HepG2 (cell line): ENCODE measurements around the gene METRNL. TPM values are rescaled to one million over a fixed set of nuclear protein-coding genes. Genes with fewer than 3 reads are reported as not detected.
A peak's percentile ranks its signal among the peaks of the same experiment; 100 is the strongest.
"Not testable (repeated sequence)": the region's sequence is repeated elsewhere in the genome, so short reads cannot be mapped to it uniquely, and the experiment has no call there.

ENCODE experiments used
- ATAC-seq: fragments of 200-7000 bp; cut with Tn5 transposase; 3 replicates; pipeline ENCODE4 v1.9.1; 2020; ENCODE audit warnings: mild to moderate bottlenecking, moderate library complexity
- BruUV-seq: library from RNA; stranded (reverse); fragments of 400-500 nt; replicated peaks from 2 replicates; lab custom pipeline; 2021; lab: Mats Ljungman, UMichigan
- CTCF ChIA-PET: fragments of 300-600 bp; formaldehyde crosslinking; extraction: SDS; loops from one replicate; lab custom pipeline; 2021; ENCODE audit warnings: low total read pairs, inconsistent platforms, low intra/inter-chr PET ratio; lab: Yijun Ruan, JAX
- POLR2A ChIA-PET: fragments of 350-600 bp; sonication (Branson Sonifier 250); formaldehyde crosslinking; loops from one replicate; lab custom pipeline; 2020; ENCODE audit warnings: antibody characterized with exemption, inconsistent platforms; lab: Yijun Ruan, JAX
- DNase-seq: peaks from one replicate; pipeline ENCODE4 v3.0.0-alpha.2; 2015; ENCODE audit warnings: low spot score
- FAIRE-seq: peaks from 3 replicates; lab custom pipeline; 2011; peaks lifted over from hg19 to GRCh38; lab: Jason Lieb, UNC
- H2AFZ ChIP-seq: one replicate; pipeline ENCODE4 v1.6.1; 2011; ENCODE audit warnings: low read length, inconsistent platforms
- H3K27ac ChIP-seq: fragments of 300-600 bp; 3 replicates; pipeline ENCODE4 v1.8.0; 2011; ENCODE audit warnings: mixed run types, mild to moderate bottlenecking, mixed read lengths, low read length, inconsistent platforms; ENCODE audit not compliant: insufficient read depth; ENCODE audit errors: extremely low read length
- H3K27me3 ChIP-seq, 2 experiments: fragments of 200-600 bp in 1 of 2; 2 replicates in 1 of 2; 3 replicates in 1 of 2; pipeline versions ENCODE4 v1.6.0 to v1.8.0; 2011; ENCODE audit warnings: low read length in 2 of 2, mild to moderate bottlenecking in 2 of 2, moderate library complexity in 2 of 2, inconsistent platforms in 1 of 2; ENCODE audit not compliant: insufficient read depth in 2 of 2, control insufficient read depth in 1 of 2
- H3K36me3 ChIP-seq, 2 experiments: fragments of 200-600 bp in 1 of 2; replicated peaks in 1 of 2; 2 replicates in 1 of 2; 3 replicates in 1 of 2; pipeline versions ENCODE4 v1.5.1 to v1.8.0; 2011; ENCODE audit warnings: low read length in 2 of 2, inconsistent platforms in 1 of 2; ENCODE audit not compliant: insufficient read depth in 2 of 2, control insufficient read depth in 1 of 2
- H3K4me1 ChIP-seq: 2 replicates; pipeline ENCODE4 v1.5.1; 2012; ENCODE audit warnings: low read length, inconsistent platforms; ENCODE audit not compliant: insufficient read depth
- H3K4me2 ChIP-seq: 2 replicates; pipeline ENCODE4 v1.6.0; 2011; ENCODE audit warnings: low read depth, low read length, inconsistent platforms
- H3K4me3 ChIP-seq, 3 experiments: fragments of 200-600 bp in 1 of 3; sonication (generic), shearing (Covaris generic) in 1 of 3; replicated peaks in 1 of 3; 2 replicates each; pipeline ENCODE4 v1.5.1; 2011 to 2016; ENCODE audit warnings: low read length in 3 of 3, inconsistent platforms in 2 of 3, low read depth in 2 of 3, mild to moderate bottlenecking in 2 of 3, control low read depth in 1 of 3, mixed read lengths in 1 of 3; ENCODE audit not compliant: insufficient read depth in 1 of 3
- H3K79me2 ChIP-seq: one replicate; pipeline ENCODE4 v1.6.1; 2011; ENCODE audit warnings: low read length, inconsistent platforms; ENCODE audit not compliant: insufficient read depth
- H3K9ac ChIP-seq: 2 replicates; pipeline ENCODE4 v1.6.0; 2011; ENCODE audit warnings: mild to moderate bottlenecking, low read depth, low read length, inconsistent platforms; ENCODE audit not compliant: insufficient read depth
- H3K9me3 ChIP-seq: 2 replicates; pipeline ENCODE4 v1.5.1; 2012; ENCODE audit warnings: mild to moderate bottlenecking, low read length
- H4K20me1 ChIP-seq: 2 replicates; pipeline ENCODE4 v1.6.0; 2011; ENCODE audit warnings: inconsistent platforms, mild to moderate bottlenecking, low read length, moderate library complexity; ENCODE audit not compliant: insufficient read depth
- DNMT1 ChIP-seq: sonication (generic); formaldehyde crosslinking; IDR thresholded peaks from 2 replicates; pipeline ENCODE4 v1.5.1; 2020; ENCODE audit warnings: mild to moderate bottlenecking, missing genetic modification reagents
- EED ChIP-seq: sonication (generic); formaldehyde crosslinking; IDR thresholded peaks from 2 replicates; pipeline ENCODE4 v1.5.0; 2020; ENCODE audit warnings: mild to moderate bottlenecking, missing genetic modification reagents
- ELF4 ChIP-seq: sonication (generic); formaldehyde crosslinking; IDR thresholded peaks from 2 replicates; pipeline ENCODE4 v1.5.0; 2020; ENCODE audit warnings: missing genetic modification reagents, mild to moderate bottlenecking, moderate library complexity, borderline replicate concordance
- KDM3A ChIP-seq: IDR thresholded peaks from 2 replicates; pipeline ENCODE4 v1.6.1; 2018; ENCODE audit warnings: low read depth, missing compliant biosample characterization
- MAZ ChIP-seq, 2 experiments: sonication (generic) in 1 of 2; formaldehyde crosslinking in 1 of 2; IDR thresholded peaks; 2 replicates each; pipeline versions ENCODE4 v1.5.0 to v1.6.1; 2012 to 2020; ENCODE audit warnings: low read depth in 2 of 2, mild to moderate bottlenecking in 2 of 2, borderline replicate concordance in 1 of 2, improper control_type of control experiment in 1 of 2, low read length in 1 of 2, missing genetic modification reagents in 1 of 2, moderate library complexity in 1 of 2
- NKX3-1 ChIP-seq: sonication (generic); formaldehyde crosslinking; IDR thresholded peaks from 2 replicates; pipeline ENCODE4 v1.5.0; 2020; ENCODE audit warnings: missing genetic modification reagents
- ZBTB38 ChIP-seq: sonication (generic); formaldehyde crosslinking; IDR thresholded peaks from 2 replicates; pipeline ENCODE4 v1.5.1; 2020; ENCODE audit warnings: mild to moderate bottlenecking, missing genetic modification reagents
- ZNF274 ChIP-seq: sonication (generic); formaldehyde crosslinking; IDR thresholded peaks from 2 replicates; pipeline ENCODE4 v1.5.1; 2020; ENCODE audit warnings: mild to moderate bottlenecking, missing genetic modification reagents
- ZNF430 ChIP-seq: sonication (generic); formaldehyde crosslinking; IDR thresholded peaks from 2 replicates; pipeline ENCODE4 v1.9.0; 2021; ENCODE audit warnings: mild to moderate bottlenecking, missing genetic modification reagents
- ZNF460 ChIP-seq: sonication (generic); formaldehyde crosslinking; IDR thresholded peaks from 2 replicates; pipeline ENCODE4 v1.5.1; 2020; ENCODE audit warnings: missing genetic modification reagents, mild to moderate bottlenecking, borderline replicate concordance
- ZNF564 ChIP-seq: sonication (generic); formaldehyde crosslinking; IDR thresholded peaks from 2 replicates; pipeline ENCODE4 v1.8.1; 2023; ENCODE audit warnings: mild to moderate bottlenecking, missing genetic modification reagents
- ZNF747 ChIP-seq: sonication (generic); formaldehyde crosslinking; IDR thresholded peaks from 2 replicates; pipeline ENCODE4 v1.8.1; 2023; ENCODE audit warnings: missing genetic modification reagents, mild to moderate bottlenecking, borderline replicate concordance
- ZNF772 ChIP-seq: sonication (generic); formaldehyde crosslinking; IDR thresholded peaks from 2 replicates; pipeline ENCODE4 v1.5.0; 2020; ENCODE audit warnings: mild to moderate bottlenecking, missing genetic modification reagents
- ZNF788 ChIP-seq: sonication (generic); formaldehyde crosslinking; IDR thresholded peaks from 2 replicates; pipeline ENCODE4 v1.5.0; 2020; ENCODE audit warnings: mild to moderate bottlenecking, missing genetic modification reagents, borderline replicate concordance
- ZSCAN31 ChIP-seq: sonication (generic); formaldehyde crosslinking; IDR thresholded peaks from 2 replicates; pipeline ENCODE4 v1.5.0; 2020; ENCODE audit warnings: low read depth, mild to moderate bottlenecking, missing genetic modification reagents
- WGBS: methylation state at CpG from one replicate; pipeline ENCODE4 v1.1.6; 2017; ENCODE audit warnings: low lambda C conversion rate; 5-methylcytosine and 5-hydroxymethylcytosine counted together
- in situ Hi-C: cut with HindIII; loops from 2 replicates; pipeline ENCODE4 v1.10.0; 2017; ENCODE audit warnings: low pct_unique_long_range_greater_than_20kb; ENCODE audit not compliant: extremely low pct_ligation_motif_present
- intact Hi-C: fragments of 100-400 bp; cut with micrococcal nuclease; formaldehyde crosslinking; loops from one replicate; pipeline ENCODE4 v1.10.0; 2022; ENCODE audit not compliant: unreplicated experiment
- polyA plus RNA-seq, 8 experiments: library from polyadenylated mRNA; depleted of rRNA in 3 of 8; stranded (reverse) in 7 of 8; unstranded in 1 of 8; fragments of >200 nt; fragmentation: Illumina TruSeq in 4 of 8; extraction: Trizol in 4 of 8; gene quantifications; 2 replicates each; pipeline versions ENCODE4 v1.2.1 to v1.2.3, GENCODE V29; 2011 to 2016; ENCODE audit warnings: low read depth in 4 of 8, missing spikeins in 1 of 8, mixed read lengths in 1 of 8; ENCODE audit not compliant: insufficient read depth in 1 of 8
- total RNA-seq, 5 experiments: library from RNA; depleted of rRNA; stranded (reverse); fragments of >200 nt; fragmentation: Illumina TruSeq; extraction: Trizol; gene quantifications; 2 replicates each; pipeline ENCODE4 v1.2.3, GENCODE V29; 2016; ENCODE audit warnings: low read depth in 1 of 5
- TF ChIP-seq, protein P1 (sequence below): sonication (generic); formaldehyde crosslinking; IDR thresholded peaks from 2 replicates; pipeline ENCODE4 v1.4.0; 2020; ENCODE audit warnings: missing genetic modification reagents
- TF ChIP-seq, protein P2 (sequence below): sonication (generic); formaldehyde crosslinking; IDR thresholded peaks from 2 replicates; pipeline ENCODE4 v1.8.0; 2022; ENCODE audit warnings: mild to moderate bottlenecking, missing genetic modification reagents, borderline replicate concordance
- TF ChIP-seq, protein P3 (sequence below): sonication (generic); formaldehyde crosslinking; IDR thresholded peaks from 2 replicates; pipeline ENCODE4 v1.4.0; 2020; ENCODE audit warnings: mild to moderate bottlenecking, missing genetic modification reagents

The METRNL gene
- total and polyA plus RNA-seq, 2 of the 13 experiments (the other 11 are each of a cell fraction or from before 2014, with no cell fraction given) = 0.66 to 0.84 TPM

DNA sequence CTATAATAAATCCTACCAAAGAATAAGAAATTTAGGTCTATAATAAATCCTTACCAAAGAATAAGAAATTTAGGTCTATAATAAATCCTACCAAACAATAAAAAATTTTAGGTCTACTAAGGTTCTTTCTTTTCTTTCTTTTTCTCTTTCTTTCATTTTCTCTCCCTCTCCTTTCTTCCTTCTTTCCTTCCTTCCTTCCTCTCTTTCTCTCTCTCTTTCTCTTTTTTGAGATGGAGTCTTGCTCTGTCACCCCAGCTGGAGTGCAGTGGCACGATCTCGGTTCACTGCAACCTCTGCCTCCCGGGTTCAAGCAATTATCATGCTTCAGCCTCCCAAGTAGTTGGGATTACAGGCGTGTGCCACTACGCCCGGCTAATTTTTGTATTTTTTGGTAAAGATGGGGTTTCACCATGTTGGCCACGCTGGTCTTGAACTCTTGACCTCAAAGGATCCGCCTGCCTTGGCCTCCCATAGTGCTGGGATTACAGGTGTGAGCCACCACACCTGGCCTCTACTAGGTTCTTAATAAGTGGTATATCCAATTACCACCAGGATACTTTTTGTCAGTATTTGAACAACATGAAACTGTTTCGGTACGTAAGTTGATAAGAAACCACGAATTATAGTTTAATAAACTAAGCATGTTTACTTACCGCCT lies 31.5 kb upstream of the METRNL start:
- BruUV-seq; FAIRE-seq; H3K79me2 ChIP-seq; H4K20me1 ChIP-seq; H3K9me3 ChIP-seq; intact Hi-C loops; DNase-seq; H3K27me3 ChIP-seq; ATAC-seq; in situ Hi-C loops; TF ChIP-seq MAZ (IDR thresholded peaks at IDR 0.05; ENCODE audit: borderline replicate concordance, low read depth, low read length): not testable (repeated sequence)
- 71% methylated on average over 12 of the region's 12 CpGs for WGBS
- Histone ChIP-seq H3K4me3 (peak overlapping the region in 2 of 3 experiments; percentile 5 to 60; a peak in 1 of 6 replicates), H3K27ac (peak overlapping the region; percentile 89), H3K4me1 (peaks cover 60% of the 10 kb centered on the region), H2AFZ (peak overlapping the region; percentile 20), H3K36me3 (peaks cover 2 to 11% of the 10 kb centered on the region in 2 experiments; a peak in 3 of 5 replicates), H3K4me2 (peak overlapping the region; percentile 87), H3K9ac (peak overlapping the region; percentile 75)
- ChIA-PET CTCF (interaction anchor here (0.9 kb wide), 1 partner anchor 156 kb away, joined by 3 read pairs; no protein-coding TSS in a partner anchor), POLR2A (interaction anchor here (1.1 to 2.0 kb wide), 6 partner anchors 9 to 104 kb away, joined by 3 to 8 read pairs (median 4); partner anchors contain the start of gene METRNL)
- TF ChIP-seq ZNF460 (CRISPR knock-in tag) (peak; percentile 91), ZSCAN31 (CRISPR knock-in tag) (peak; percentile 58; the same call in 1 of the 2 replicates), MAZ (CRISPR knock-in tag; IDR thresholded peaks at IDR 0.05; ENCODE audit: low read depth) (0 out of 2 replicates have a peak, but pooled peaks have one; percentile 25), ELF4 (CRISPR knock-in tag) (0 out of 2 replicates have a peak, but pooled peaks have one; percentile 25), ZNF430 (CRISPR knock-in tag) (0 out of 2 replicates have a peak, but pooled peaks have one; percentile 1), DNMT1 (CRISPR knock-in tag) (0 out of 2 replicates have a peak, but pooled peaks have one; percentile 46), ZBTB38 (CRISPR knock-in tag) (peak; percentile 20; the same call in 1 of the 2 replicates), ZNF772 (CRISPR knock-in tag) (0 out of 2 replicates have a peak, but pooled peaks have one; percentile 49), ZNF788 (CRISPR knock-in tag) (0 out of 2 replicates have a peak, but pooled peaks have one; percentile 41), ZNF274 (CRISPR knock-in tag) (0 out of 2 replicates have a peak, but pooled peaks have one; percentile 21), KDM3A (CRISPR knock-in tag) (0 out of 2 replicates have a peak, but pooled peaks have one; percentile 23), NKX3-1 (CRISPR knock-in tag) (0 out of 2 replicates have a peak, but pooled peaks have one; percentile 14), ZNF747 (CRISPR knock-in tag) (0 out of 2 replicates have a peak, but pooled peaks have one; percentile 60), ZNF564 (CRISPR knock-in tag) (peak; percentile 27; the same call in 1 of the 2 replicates), EED (CRISPR knock-in tag) (0 out of 2 replicates have a peak, but pooled peaks have one; percentile 57)
- TF ChIP-seq, protein P1, sequence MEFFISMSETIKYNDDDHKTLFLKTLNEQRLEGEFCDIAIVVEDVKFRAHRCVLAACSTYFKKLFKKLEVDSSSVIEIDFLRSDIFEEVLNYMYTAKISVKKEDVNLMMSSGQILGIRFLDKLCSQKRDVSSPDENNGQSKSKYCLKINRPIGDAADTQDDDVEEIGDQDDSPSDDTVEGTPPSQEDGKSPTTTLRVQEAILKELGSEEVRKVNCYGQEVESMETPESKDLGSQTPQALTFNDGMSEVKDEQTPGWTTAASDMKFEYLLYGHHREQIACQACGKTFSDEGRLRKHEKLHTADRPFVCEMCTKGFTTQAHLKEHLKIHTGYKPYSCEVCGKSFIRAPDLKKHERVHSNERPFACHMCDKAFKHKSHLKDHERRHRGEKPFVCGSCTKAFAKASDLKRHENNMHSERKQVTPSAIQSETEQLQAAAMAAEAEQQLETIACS (CRISPR knock-in tag) = 0 out of 2 replicates have a peak, but pooled peaks have one; percentile 3
- TF ChIP-seq, protein P2, sequence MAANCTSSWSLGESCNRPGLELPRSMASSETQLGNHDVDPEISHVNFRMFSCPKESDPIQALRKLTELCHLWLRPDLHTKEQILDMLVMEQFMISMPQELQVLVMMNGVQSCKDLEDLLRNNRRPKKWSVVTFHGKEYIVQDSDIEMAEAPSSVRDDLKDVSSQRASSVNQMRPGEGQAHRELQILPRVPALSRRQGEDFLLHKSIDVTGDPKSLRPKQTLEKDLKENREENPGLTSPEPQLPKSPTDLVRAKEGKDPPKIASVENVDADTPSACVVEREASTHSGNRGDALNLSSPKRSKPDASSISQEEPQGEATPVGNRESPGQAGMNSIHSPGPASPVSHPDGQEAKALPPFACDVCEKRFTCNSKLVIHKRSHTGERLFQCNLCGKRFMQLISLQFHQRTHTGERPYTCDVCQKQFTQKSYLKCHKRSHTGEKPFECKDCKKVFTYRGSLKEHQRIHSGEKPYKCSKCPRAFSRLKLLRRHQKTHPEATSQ (CRISPR knock-in tag) = 0 out of 2 replicates have a peak, but pooled peaks have one; percentile 10
- TF ChIP-seq, protein P3, sequence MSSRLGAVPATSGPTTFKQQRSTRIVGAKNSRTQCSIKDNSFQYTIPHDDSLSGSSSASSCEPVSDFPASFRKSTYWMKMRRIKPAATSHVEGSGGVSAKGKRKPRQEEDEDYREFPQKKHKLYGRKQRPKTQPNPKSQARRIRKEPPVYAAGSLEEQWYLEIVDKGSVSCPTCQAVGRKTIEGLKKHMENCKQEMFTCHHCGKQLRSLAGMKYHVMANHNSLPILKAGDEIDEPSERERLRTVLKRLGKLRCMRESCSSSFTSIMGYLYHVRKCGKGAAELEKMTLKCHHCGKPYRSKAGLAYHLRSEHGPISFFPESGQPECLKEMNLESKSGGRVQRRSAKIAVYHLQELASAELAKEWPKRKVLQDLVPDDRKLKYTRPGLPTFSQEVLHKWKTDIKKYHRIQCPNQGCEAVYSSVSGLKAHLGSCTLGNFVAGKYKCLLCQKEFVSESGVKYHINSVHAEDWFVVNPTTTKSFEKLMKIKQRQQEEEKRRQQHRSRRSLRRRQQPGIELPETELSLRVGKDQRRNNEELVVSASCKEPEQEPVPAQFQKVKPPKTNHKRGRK (CRISPR knock-in tag) = peak; percentile 94
